ENCODE results near the gene SETDB2. TPM values are rescaled to one million over a fixed set of nuclear protein-coding genes. Genes with fewer than 3 reads are reported as not detected.

The SETDB2 gene
- polyA plus RNA-seq, 1 donor from 2014 or later: 14.6 TPM

DNA sequence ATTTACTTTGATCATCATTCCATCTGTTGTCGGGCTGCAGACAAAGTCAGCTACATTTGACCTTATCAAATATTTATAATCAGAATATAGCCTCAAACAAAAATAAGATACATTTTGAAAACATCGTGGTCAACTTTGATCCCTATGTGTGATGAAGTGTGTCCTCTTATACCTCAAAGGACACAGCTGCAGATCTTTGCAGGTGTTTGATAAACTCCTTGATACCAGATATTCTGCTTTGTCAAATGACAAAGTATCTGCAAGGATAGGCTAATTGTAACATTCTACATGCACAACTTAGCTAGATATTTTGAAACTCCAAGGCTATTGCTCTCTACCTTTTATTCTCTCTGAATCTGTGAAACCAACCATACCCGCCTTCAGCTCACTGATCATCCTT is 95.7 kb downstream of the SETDB2 start:
- Histone ChIP-seq H2AFZ (ENCODE audit: low read depth, low read length) (no peak overlapping the region), H4K20me1 (ENCODE audit: insufficient read depth) (no peaks in the 10 kb centered on the region), H3K9me3 (ENCODE audit: low read length) (no peaks in the 10 kb centered on the region), H3K4me2 (ENCODE audit: low read length) (no peak overlapping the region), H3K9me2 (ENCODE audit: insufficient read depth, low read length) (no peaks in the 10 kb centered on the region), H3K36me3 (ENCODE audit: insufficient read depth, low read length) (peaks cover 8% of the 10 kb centered on the region), H3K27ac (ENCODE audit: low read length) (no peak overlapping the region), H3K27me3 (ENCODE audit: insufficient read depth, low read depth, low read length) (no peaks in the 10 kb centered on the region), H3K9ac (ENCODE audit: low read length) (no peak overlapping the region), H3K4me3 (ENCODE audit: low read length) (no peak overlapping the region), H3K79me2 (replicated peaks; ENCODE audit: insufficient read depth, low read length) (no peaks in the 10 kb centered on the region), H3F3A (ENCODE audit: insufficient read depth, low read length, poor library complexity, severe bottlenecking) (no peaks in the 10 kb centered on the region)
- TF ChIP-seq RAD21 (conservative IDR thresholded peaks at IDR 0.05) (no peak), TAF1 (IDR thresholded peaks at IDR 0.05; ENCODE audit: low read depth) (no peak), SMC3 (conservative IDR thresholded peaks at IDR 0.05; ENCODE audit: poor library complexity) (no peak), EZH2 (IDR thresholded peaks at IDR 0.05; ENCODE audit: borderline replicate concordance, insufficient read depth, low read length, poor library complexity, severe bottlenecking) (no peak), CTCF (IDR thresholded peaks at IDR 0.05; ENCODE audit: poor library complexity, severe bottlenecking) (no peak), MXI1 (conservative IDR thresholded peaks at IDR 0.05; ENCODE audit: poor library complexity, severe bottlenecking) (no peak), POLR2AphosphoS5 (IDR thresholded peaks at IDR 0.05) (no peak)
- TF ChIP-seq, protein P1, sequence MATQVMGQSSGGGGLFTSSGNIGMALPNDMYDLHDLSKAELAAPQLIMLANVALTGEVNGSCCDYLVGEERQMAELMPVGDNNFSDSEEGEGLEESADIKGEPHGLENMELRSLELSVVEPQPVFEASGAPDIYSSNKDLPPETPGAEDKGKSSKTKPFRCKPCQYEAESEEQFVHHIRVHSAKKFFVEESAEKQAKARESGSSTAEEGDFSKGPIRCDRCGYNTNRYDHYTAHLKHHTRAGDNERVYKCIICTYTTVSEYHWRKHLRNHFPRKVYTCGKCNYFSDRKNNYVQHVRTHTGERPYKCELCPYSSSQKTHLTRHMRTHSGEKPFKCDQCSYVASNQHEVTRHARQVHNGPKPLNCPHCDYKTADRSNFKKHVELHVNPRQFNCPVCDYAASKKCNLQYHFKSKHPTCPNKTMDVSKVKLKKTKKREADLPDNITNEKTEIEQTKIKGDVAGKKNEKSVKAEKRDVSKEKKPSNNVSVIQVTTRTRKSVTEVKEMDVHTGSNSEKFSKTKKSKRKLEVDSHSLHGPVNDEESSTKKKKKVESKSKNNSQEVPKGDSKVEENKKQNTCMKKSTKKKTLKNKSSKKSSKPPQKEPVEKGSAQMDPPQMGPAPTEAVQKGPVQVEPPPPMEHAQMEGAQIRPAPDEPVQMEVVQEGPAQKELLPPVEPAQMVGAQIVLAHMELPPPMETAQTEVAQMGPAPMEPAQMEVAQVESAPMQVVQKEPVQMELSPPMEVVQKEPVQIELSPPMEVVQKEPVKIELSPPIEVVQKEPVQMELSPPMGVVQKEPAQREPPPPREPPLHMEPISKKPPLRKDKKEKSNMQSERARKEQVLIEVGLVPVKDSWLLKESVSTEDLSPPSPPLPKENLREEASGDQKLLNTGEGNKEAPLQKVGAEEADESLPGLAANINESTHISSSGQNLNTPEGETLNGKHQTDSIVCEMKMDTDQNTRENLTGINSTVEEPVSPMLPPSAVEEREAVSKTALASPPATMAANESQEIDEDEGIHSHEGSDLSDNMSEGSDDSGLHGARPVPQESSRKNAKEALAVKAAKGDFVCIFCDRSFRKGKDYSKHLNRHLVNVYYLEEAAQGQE (IDR thresholded peaks at IDR 0.05; ENCODE audit: borderline replicate concordance): no peak

DNA sequence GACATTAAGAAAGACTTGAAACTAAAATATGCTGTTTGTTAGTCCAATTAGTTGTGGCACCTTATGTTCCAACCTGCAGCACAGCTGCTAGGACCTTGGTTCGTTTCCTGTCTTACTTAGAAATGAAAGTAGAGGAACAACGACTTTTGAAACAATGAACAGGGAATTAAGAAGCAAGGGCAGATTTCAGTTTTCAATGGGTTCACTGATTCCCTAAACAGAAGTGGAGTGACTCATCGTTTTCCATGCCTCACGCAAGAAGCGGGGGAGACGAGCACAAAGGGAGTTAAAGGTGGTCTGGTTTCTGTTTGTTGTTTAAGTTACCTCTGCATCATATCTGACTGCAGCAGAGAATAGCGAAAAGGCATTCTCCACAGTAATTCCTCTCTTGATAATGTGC is 96.5 kb downstream of the SETDB2 start:
- Histone ChIP-seq H3K36me3 (ENCODE audit: insufficient read depth, low read length) (peaks cover 8% of the 10 kb centered on the region), H3K27me3 (ENCODE audit: insufficient read depth, low read depth, low read length) (no peaks in the 10 kb centered on the region), H2AFZ (ENCODE audit: low read depth, low read length) (no peak overlapping the region)

More for the DNA sequence above, 96.5 kb downstream of the SETDB2 start:
- no peaks in the 10 kb centered on the region for H4K20me1 ChIP-seq (ENCODE audit: insufficient read depth)
- H3K4me3 ChIP-seq (ENCODE audit: low read length): no peak overlapping the region
- no peak overlapping the region for H3K9ac ChIP-seq (ENCODE audit: low read length)
- TF ChIP-seq SMC3 (conservative IDR thresholded peaks at IDR 0.05; ENCODE audit: poor library complexity): no peak
- TF ChIP-seq, protein P1 (IDR thresholded peaks at IDR 0.05; ENCODE audit: borderline replicate concordance): no peak
- TF ChIP-seq MXI1 (conservative IDR thresholded peaks at IDR 0.05; ENCODE audit: poor library complexity, severe bottlenecking): no peak
- TF ChIP-seq POLR2AphosphoS5 (IDR thresholded peaks at IDR 0.05): no peak
- TF ChIP-seq RAD21 (conservative IDR thresholded peaks at IDR 0.05): no peak
- no peak for TF ChIP-seq EZH2 (IDR thresholded peaks at IDR 0.05; ENCODE audit: borderline replicate concordance, insufficient read depth, low read length, poor library complexity, severe bottlenecking)
- TF ChIP-seq TAF1 (IDR thresholded peaks at IDR 0.05; ENCODE audit: low read depth): no peak
- TF ChIP-seq CTCF (IDR thresholded peaks at IDR 0.05; ENCODE audit: poor library complexity, severe bottlenecking): no peak
- TF ChIP-seq EP300 (conservative IDR thresholded peaks at IDR 0.05; ENCODE audit: poor library complexity, severe bottlenecking): no peak
- no peaks in the 10 kb centered on the region for H3F3A ChIP-seq (ENCODE audit: insufficient read depth, low read length, poor library complexity, severe bottlenecking)
- no peak overlapping the region for H3K27ac ChIP-seq (ENCODE audit: low read length)
- no peaks in the 10 kb centered on the region for H3K79me2 ChIP-seq (replicated peaks; ENCODE audit: insufficient read depth, low read length)
- H3K9me2 ChIP-seq (ENCODE audit: insufficient read depth, low read length): no peaks in the 10 kb centered on the region
- H3K4me2 ChIP-seq (ENCODE audit: low read length): no peak overlapping the region
- no peaks in the 10 kb centered on the region for H3K9me3 ChIP-seq (ENCODE audit: low read length)
